Measurements from ENCODE around the gene NDST1. TPM values are rescaled to one million over a fixed set of nuclear protein-coding genes. Genes with fewer than 3 reads are reported as not detected.

Gene NDST1
- total RNA-seq, 1 experiment from 2014 or later, result 42.6 TPM

GRCh38 chr5:150511578-150512367 is 3.8 kb downstream of the NDST1 start:
- Histone ChIP-seq H3K79me2 (ENCODE audit: low read length) (peaks cover 95% of the 10 kb centered on the region), H3K9me2 (replicated peaks; ENCODE audit: low read length) (no peaks in the 10 kb centered on the region), H3F3A (ENCODE audit: low read length, unreplicated experiment) (no peaks in the 10 kb centered on the region), H3K9ac (ENCODE audit: low read length) (no peak overlapping the region), H3K4me1 (ENCODE audit: insufficient read depth, low read length) (peaks cover 45% of the 10 kb centered on the region), H3K27me3 (ENCODE audit: low read length) (no peaks in the 10 kb centered on the region), H3K9me3 (ENCODE audit: low read length) (no peaks in the 10 kb centered on the region), H3K36me3 (ENCODE audit: low read depth, low read length) (no peaks in the 10 kb centered on the region), H3K27ac (ENCODE audit: low read length) (peak overlapping the region; percentile 22; the same call in 1 of the 2 replicates), H2AFZ (ENCODE audit: low read length) (no peak overlapping the region), H3K4me2 (ENCODE audit: low read length) (peak overlapping the region; percentile 55), H3K4me3 (ENCODE audit: low read length) (no peak overlapping the region), H4K20me1 (ENCODE audit: low read length) (peaks cover 32% of the 10 kb centered on the region)
- ATAC-seq (peak; percentile 73), DNase-seq (peak; percentile 66)
- POLR2A ChIA-PET (ENCODE audit: unreplicated experiment), result no interaction called here
- intact Hi-C loops (cut with micrococcal nuclease), result no loop called here
- CTCF ChIA-PET, result no interaction called here
- TF ChIP-seq EZH2 (IDR thresholded peaks at IDR 0.05; ENCODE audit: low read length, unreplicated experiment), result no peak
- no peak for TF ChIP-seq EZH2phosphoT487 (IDR thresholded peaks at IDR 0.05; ENCODE audit: borderline replicate concordance, low read length)
- no peak for TF ChIP-seq CTCF (conservative IDR thresholded peaks at IDR 0.05; ENCODE audit: low read depth, low read length)
- no TSS peak for BruUV-seq (replicated peaks)

- TF ChIP-seq CTCF (conservative IDR thresholded peaks at IDR 0.05; ENCODE audit: low read depth, low read length) (no peak), EZH2phosphoT487 (IDR thresholded peaks at IDR 0.05; ENCODE audit: borderline replicate concordance, low read length) (no peak), EZH2 (IDR thresholded peaks at IDR 0.05; ENCODE audit: low read length, unreplicated experiment) (no peak)
- CTCF ChIA-PET, result no interaction called here
- no peak overlapping the region for H3K4me3 ChIP-seq (ENCODE audit: low read length)
- H2AFZ ChIP-seq (ENCODE audit: low read length), result no peak overlapping the region
- H3K79me2 ChIP-seq (ENCODE audit: low read length), result peaks cover 93% of the 10 kb centered on the region
- H3F3A ChIP-seq (ENCODE audit: low read length, unreplicated experiment), result peaks cover 4% of the 10 kb centered on the region
- H4K20me1 ChIP-seq (ENCODE audit: low read length), result peaks cover 30% of the 10 kb centered on the region
- no peak for ATAC-seq
- DNase-seq, result no peak
- no peak overlapping the region for H3K9ac ChIP-seq (ENCODE audit: low read length)
- no peaks in the 10 kb centered on the region for H3K9me2 ChIP-seq (replicated peaks; ENCODE audit: low read length)
- peaks cover 51% of the 10 kb centered on the region for H3K4me1 ChIP-seq (ENCODE audit: insufficient read depth, low read length)
- BruUV-seq (replicated peaks), result no TSS peak
- no peak overlapping the region for H3K4me2 ChIP-seq (ENCODE audit: low read length)
- POLR2A ChIA-PET (ENCODE audit: unreplicated experiment), result no interaction called here
- intact Hi-C loops (cut with micrococcal nuclease), result no loop called here
- H3K27me3 ChIP-seq (ENCODE audit: low read length), result no peaks in the 10 kb centered on the region
- no peaks in the 10 kb centered on the region for H3K9me3 ChIP-seq (ENCODE audit: low read length)
- H3K36me3 ChIP-seq (ENCODE audit: low read depth, low read length), result no peaks in the 10 kb centered on the region
- H3K27ac ChIP-seq (ENCODE audit: low read length), result no peak overlapping the region
Measured at GRCh38 chr5:150512368-150512747, 4.4 kb downstream of the NDST1 start.
